Ectodermal cell (in vitro differentiated cells): Measurements from ENCODE around the gene GNRHR. TPM values are rescaled to one million over a fixed set of nuclear protein-coding genes. Genes with fewer than 3 reads are reported as not detected.

Experiments
- H3K27ac ChIP-seq: 2 replicates; pipeline ENCODE4 v1.7.0; 2013; ENCODE audit warnings: mild to moderate bottlenecking, low read depth, low read length; ENCODE audit not compliant: insufficient read depth, poor library complexity, severe bottlenecking
- H3K27me3 ChIP-seq: 2 replicates; pipeline ENCODE4 v1.7.0; 2013; ENCODE audit warnings: mild to moderate bottlenecking, low read length; ENCODE audit not compliant: insufficient read depth, control insufficient read depth, poor library complexity, severe bottlenecking
- H3K36me3 ChIP-seq: one replicate; pipeline ENCODE4 v1.7.0; 2013; ENCODE audit warnings: low read length; ENCODE audit not compliant: control insufficient read depth, insufficient read depth
- H3K4me1 ChIP-seq: one replicate; pipeline ENCODE4 v1.7.0; 2013; ENCODE audit warnings: low read length; ENCODE audit not compliant: control insufficient read depth, insufficient read depth
- H3K4me3 ChIP-seq: 2 replicates; pipeline ENCODE4 v1.7.0; 2013; ENCODE audit warnings: low read depth, low read length, control low read depth; ENCODE audit not compliant: insufficient read depth
- H3K9me3 ChIP-seq: 2 replicates; pipeline ENCODE4 v1.7.0; 2013; ENCODE audit warnings: mild to moderate bottlenecking, low read length, moderate library complexity; ENCODE audit not compliant: control insufficient read depth
- WGBS, 2 experiments: methylation state at CpG; one replicate each; pipeline ENCODE4 v1.1.7; 2013; ENCODE audit warnings: missing lambda C conversion rate in 2 of 2; 5-methylcytosine and 5-hydroxymethylcytosine counted together
- polyA plus RNA-seq, 4 experiments: library from polyadenylated mRNA; stranded (reverse); fragments of 50-300 nt; gene quantifications; one replicate each; pipeline ENCODE4 v1.2.3, GENCODE V29; 2013

GNRHR gene
- polyA plus RNA-seq (2013, experiment 1 of 4), result not detected
- not detected for polyA plus RNA-seq (2013, experiment 2 of 4)
- polyA plus RNA-seq (2013, experiment 3 of 4), result not detected
- not detected for polyA plus RNA-seq (2013, experiment 4 of 4)

GRCh38 chr4:67754288-67754687 is at the start of gene GNRHR:
TSS of gene GNRHR (minus strand) at chr4:67754388. CDS start at chr4:67754335, 53 bp downstream.
- Histone ChIP-seq H3K27ac (no peak within 1 kb of the TSS), H3K27me3 (no peaks in the 10 kb centered on the region), H3K4me3 (no peak within 1 kb of the TSS), H3K9me3 (no peaks in the 10 kb centered on the region), H3K36me3 (no peaks in the 10 kb centered on the region), H3K4me1 (no peaks in the 10 kb centered on the region)
- 94 to 97% methylated on average over 3 of the region's 3 CpGs for WGBS, 2 experiments

DNA sequence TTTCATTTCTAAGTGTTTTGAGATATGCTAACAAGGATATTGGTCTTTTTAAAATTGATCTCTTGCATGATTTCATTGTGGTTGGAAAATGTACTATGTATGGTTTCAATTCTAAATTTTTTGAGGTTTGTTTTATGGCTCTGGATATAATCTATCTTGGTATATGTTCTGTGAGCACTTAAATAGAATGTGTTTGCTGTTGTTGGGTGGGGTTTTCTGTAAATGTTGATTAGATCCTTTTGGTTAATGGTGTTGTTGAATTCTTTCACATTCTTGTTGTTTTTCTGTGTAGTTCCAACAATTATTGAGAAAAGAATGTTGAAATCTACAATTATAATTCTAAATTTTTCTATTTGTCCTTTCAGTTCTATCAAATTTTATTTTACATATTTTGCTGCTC is 42.6 kb upstream of the GNRHR start:
- H3K9me3 ChIP-seq, result no peaks in the 10 kb centered on the region
- H3K27ac ChIP-seq, result no peak overlapping the region
- H3K36me3 ChIP-seq, result no peaks in the 10 kb centered on the region
- no peak overlapping the region for H3K4me3 ChIP-seq
- H3K27me3 ChIP-seq, result no peaks in the 10 kb centered on the region
- no peaks in the 10 kb centered on the region for H3K4me1 ChIP-seq

DNA sequence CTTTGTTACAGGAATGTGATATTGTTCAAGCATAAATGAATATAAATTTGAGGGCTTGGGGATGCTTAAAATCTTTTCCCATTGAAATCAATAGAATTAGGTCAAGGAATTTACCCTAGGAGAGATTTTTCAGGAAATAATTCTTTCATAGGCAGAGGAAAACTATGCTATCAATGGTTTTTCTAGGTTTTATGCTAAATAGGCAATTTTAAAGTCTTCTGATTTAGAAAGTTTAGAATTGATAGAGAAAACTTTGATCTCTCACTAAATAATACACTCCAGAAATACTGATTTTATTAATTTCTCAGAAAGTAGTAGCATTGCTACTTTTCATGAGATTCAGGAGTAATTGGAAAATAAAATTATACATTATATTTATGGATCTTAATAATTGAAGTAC is 36.5 kb upstream of the GNRHR start:
- Histone ChIP-seq H3K4me1 (no peaks in the 10 kb centered on the region), H3K27ac (no peak overlapping the region), H3K36me3 (no peaks in the 10 kb centered on the region), H3K9me3 (no peaks in the 10 kb centered on the region), H3K27me3 (no peaks in the 10 kb centered on the region), H3K4me3 (no peak overlapping the region)

- Histone ChIP-seq H3K27ac (no peak overlapping the region), H3K36me3 (no peaks in the 10 kb centered on the region), H3K27me3 (no peaks in the 10 kb centered on the region), H3K4me1 (no peaks in the 10 kb centered on the region), H3K9me3 (no peaks in the 10 kb centered on the region), H3K4me3 (no peak overlapping the region)
- 95 to 96% methylated on average over 2 of the region's 2 CpGs for WGBS, 2 experiments
These were observed 33.1 kb upstream of the GNRHR start for GRCh38 chr4:67787311-67787710.

- H3K9me3 ChIP-seq, result no peaks in the 10 kb centered on the region
- 82 to 100% methylated on average over 2 of the region's 2 CpGs for WGBS, 2 experiments
- H3K27ac ChIP-seq, result no peak overlapping the region
- H3K4me1 ChIP-seq, result no peaks in the 10 kb centered on the region
- no peak overlapping the region for H3K4me3 ChIP-seq
- H3K36me3 ChIP-seq, result no peaks in the 10 kb centered on the region
- no peaks in the 10 kb centered on the region for H3K27me3 ChIP-seq
These were observed 31.3 kb upstream of the GNRHR start for GRCh38 chr4:67785528-67785927.

DNA sequence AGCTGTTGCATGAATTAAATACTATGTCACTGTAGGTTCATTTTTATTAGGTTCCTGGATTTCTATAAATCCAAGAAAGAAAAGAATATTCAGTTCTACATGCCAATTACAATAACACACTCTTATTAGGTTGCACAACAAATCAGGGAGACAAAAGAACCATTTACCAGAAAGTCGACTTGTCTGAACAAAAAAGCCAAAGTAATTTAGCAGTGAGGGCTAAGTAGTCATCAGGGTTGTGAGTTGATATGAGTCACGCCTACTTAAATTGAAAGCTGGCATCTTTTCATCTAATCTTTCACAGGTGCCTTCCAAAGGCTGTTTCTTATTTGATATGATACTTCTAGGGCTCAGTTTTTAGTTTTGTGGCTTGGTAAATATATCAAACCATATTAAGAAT is 25.4 kb upstream of the GNRHR start:
- H3K4me1 ChIP-seq, result no peaks in the 10 kb centered on the region
- 94 to 100% methylated on average over 2 of the region's 2 CpGs for WGBS, 2 experiments
- no peak overlapping the region for H3K4me3 ChIP-seq
- no peak overlapping the region for H3K27ac ChIP-seq
- no peaks in the 10 kb centered on the region for H3K36me3 ChIP-seq
- no peaks in the 10 kb centered on the region for H3K27me3 ChIP-seq
- no peaks in the 10 kb centered on the region for H3K9me3 ChIP-seq

- no peaks in the 10 kb centered on the region for H3K36me3 ChIP-seq
- H3K27me3 ChIP-seq, result no peaks in the 10 kb centered on the region
- no peaks in the 10 kb centered on the region for H3K4me1 ChIP-seq
- 71 to 75% methylated on average over 1 of the region's 1 CpG for WGBS, 2 experiments
- no peak overlapping the region for H3K27ac ChIP-seq
- H3K4me3 ChIP-seq, result no peak overlapping the region
- no peaks in the 10 kb centered on the region for H3K9me3 ChIP-seq
These were observed 22.6 kb upstream of the GNRHR start for GRCh38 chr4:67776746-67777145.

DNA sequence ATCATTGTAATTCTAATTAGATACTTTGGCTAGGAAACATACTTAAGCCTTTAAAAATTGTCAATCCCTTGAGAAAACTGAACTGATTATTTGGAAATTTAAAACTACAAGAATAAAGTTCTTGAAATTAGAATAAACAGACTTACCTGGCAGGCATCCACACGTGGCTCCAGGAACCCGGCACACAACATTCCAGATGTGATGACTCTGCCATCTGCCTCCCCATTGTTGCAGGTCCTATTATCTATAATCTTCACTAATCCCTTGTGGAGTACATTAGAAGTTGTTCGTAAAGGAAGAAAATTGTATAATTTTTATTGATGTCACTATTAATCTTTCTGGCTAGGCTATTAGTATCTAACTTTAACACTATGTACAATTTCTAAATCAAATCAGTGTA is 16.2 kb upstream of the GNRHR start:
- H3K9me3 ChIP-seq, result no peaks in the 10 kb centered on the region
- H3K27ac ChIP-seq, result no peak overlapping the region
- no peaks in the 10 kb centered on the region for H3K36me3 ChIP-seq
- H3K4me1 ChIP-seq, result no peaks in the 10 kb centered on the region
- no peak overlapping the region for H3K4me3 ChIP-seq
- H3K27me3 ChIP-seq, result no peaks in the 10 kb centered on the region
- 75 to 81% methylated on average over 2 of the region's 3 CpGs for WGBS, 2 experiments

DNA sequence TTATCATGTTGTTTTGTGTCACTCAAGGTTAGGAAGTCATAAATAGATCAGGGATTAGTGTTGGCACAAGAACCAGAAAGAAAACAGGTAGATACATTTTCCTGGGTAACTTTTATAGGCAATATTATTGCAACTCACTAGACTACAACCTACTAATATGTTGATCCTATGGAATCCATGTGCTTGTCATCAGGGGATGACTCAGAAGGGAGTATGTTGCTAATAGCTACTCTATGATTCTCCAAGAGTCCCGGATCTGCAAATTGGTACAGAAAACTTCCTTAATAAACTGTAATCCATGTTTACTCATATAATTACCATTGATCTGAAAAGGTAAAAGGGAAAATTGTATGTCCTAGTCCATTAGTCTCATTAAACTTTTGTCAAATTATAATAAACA is 11.7 kb upstream of the GNRHR start:
- Histone ChIP-seq H3K4me1 (no peaks in the 10 kb centered on the region), H3K27me3 (no peaks in the 10 kb centered on the region), H3K27ac (no peak overlapping the region), H3K4me3 (no peak overlapping the region), H3K36me3 (no peaks in the 10 kb centered on the region), H3K9me3 (no peaks in the 10 kb centered on the region)
- no CpG with 5 or more reads among the region's 1 CpG for WGBS, 2 experiments

DNA sequence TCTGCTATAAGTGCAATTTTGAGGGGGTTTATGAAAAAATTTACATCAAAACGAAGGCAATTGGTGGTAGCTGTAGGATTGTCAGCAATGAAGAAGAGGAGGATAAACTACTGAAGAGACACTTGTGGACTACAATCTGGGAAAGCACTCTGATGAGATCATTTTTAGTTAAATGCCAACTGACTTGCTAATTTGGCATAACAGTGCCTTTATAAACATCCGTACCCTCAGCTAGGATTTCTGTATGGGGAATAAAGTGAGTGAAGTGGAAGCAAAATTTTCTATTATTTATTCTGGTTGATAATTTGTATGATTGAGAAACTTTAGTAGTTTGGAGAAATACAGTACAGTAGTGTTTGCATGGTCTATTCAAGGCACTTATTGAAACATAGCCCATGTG is 11.2 kb upstream of the GNRHR start:
- Histone ChIP-seq H3K4me1 (no peaks in the 10 kb centered on the region), H3K9me3 (no peaks in the 10 kb centered on the region), H3K4me3 (no peak overlapping the region), H3K36me3 (no peaks in the 10 kb centered on the region), H3K27me3 (no peaks in the 10 kb centered on the region), H3K27ac (no peak overlapping the region)
- WGBS, 2 experiments, result 94 to 99% methylated on average over 2 of the region's 2 CpGs

DNA sequence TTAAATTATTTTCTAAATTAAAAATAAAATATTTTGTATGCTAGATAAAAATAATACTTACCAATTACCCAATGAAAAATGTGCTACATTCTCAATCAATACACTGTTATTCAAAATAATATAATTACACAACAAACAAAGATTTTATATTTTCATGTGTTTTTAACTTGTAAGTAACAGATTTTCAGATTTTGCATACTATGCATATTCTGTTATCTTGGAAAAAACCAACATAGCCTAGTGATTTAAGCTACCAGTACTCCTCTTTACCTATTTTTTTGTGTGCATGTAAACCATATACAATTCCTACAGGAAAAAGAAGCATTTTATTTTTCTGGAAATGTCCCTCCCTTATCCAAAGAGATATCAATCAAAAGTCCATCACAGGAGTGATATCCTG is 10.0 kb upstream of the GNRHR start:
- Histone ChIP-seq H3K9me3 (no peaks in the 10 kb centered on the region), H3K27ac (no peak overlapping the region), H3K36me3 (no peaks in the 10 kb centered on the region)

More for the DNA sequence above, 10.0 kb upstream of the GNRHR start:
- H3K27me3 ChIP-seq, result no peaks in the 10 kb centered on the region
- H3K4me3 ChIP-seq, result no peak overlapping the region
- no peaks in the 10 kb centered on the region for H3K4me1 ChIP-seq
